HG03139 (cell line): ENCODE measurements around the gene IZUMO2.
"Not testable (repeated sequence)": the region's sequence is repeated elsewhere in the genome, so short reads cannot be mapped to it uniquely, and the experiment has no call there.

Experiments
- ATAC-seq: cut with Tn5 transposase; IDR thresholded peaks from one replicate; pipeline ENCODE4 v1.9.1; 2021; ENCODE audit not compliant: unreplicated experiment

IZUMO2 gene

GRCh38 chr19:50187937-50188336 lies 24.9 kb upstream of the IZUMO2 start:
- no peak for ATAC-seq

- ATAC-seq: no peak
These were observed 21.1 kb upstream of the IZUMO2 start for GRCh38 chr19:50184196-50184595.

GRCh38 chr19:50181121-50181520 lies 18.0 kb upstream of the IZUMO2 start:
- no peak for ATAC-seq

GRCh38 chr19:50178859-50179537 lies 15.9 kb upstream of the IZUMO2 start:
- ATAC-seq: no peak

GRCh38 chr19:50178320-50178719 lies 15.2 kb upstream of the IZUMO2 start:
- ATAC-seq: no peak

- no peak for ATAC-seq
These were observed 13.7 kb upstream of the IZUMO2 start for GRCh38 chr19:50176775-50177174.

GRCh38 chr19:50175924-50176323 lies 12.8 kb upstream of the IZUMO2 start:
- no peak for ATAC-seq

- no peak for ATAC-seq
These were observed 11.2 kb upstream of the IZUMO2 start for GRCh38 chr19:50174100-50174793.

- no peak for ATAC-seq
These were observed 10.0 kb upstream of the IZUMO2 start for GRCh38 chr19:50173127-50173526.

GRCh38 chr19:50172726-50173125 lies 9.6 kb upstream of the IZUMO2 start:
- no peak for ATAC-seq

GRCh38 chr19:50171752-50172151 lies 8.7 kb upstream of the IZUMO2 start:
- no peak for ATAC-seq

GRCh38 chr19:50167314-50167721 lies 4.2 kb upstream of the IZUMO2 start:
- ATAC-seq: no peak

- no peak for ATAC-seq
These were observed 4.0 kb downstream of the IZUMO2 start for GRCh38 chr19:50159078-50159477.

GRCh38 chr19:50158577-50158976 lies 4.5 kb downstream of the IZUMO2 start:
- no peak for ATAC-seq

GRCh38 chr19:50155520-50156109 lies 7.5 kb downstream of the IZUMO2 start:
- no peak for ATAC-seq

GRCh38 chr19:50154529-50154928 lies 8.6 kb downstream of the IZUMO2 start:
- no peak for ATAC-seq

GRCh38 chr19:50152578-50152977 lies 10.5 kb downstream of the IZUMO2 start:
- ATAC-seq: no peak

- ATAC-seq: no peak
These were observed 14.6 kb downstream of the IZUMO2 start for GRCh38 chr19:50148528-50148927.

- ATAC-seq: no peak
These were observed 15.3 kb downstream of the IZUMO2 start for GRCh38 chr19:50147462-50148423.

GRCh38 chr19:50141921-50142320 lies 21.2 kb downstream of the IZUMO2 start:
- ATAC-seq: not testable (repeated sequence)
